Tibial nerve (tissue), 4 donors: ENCODE data around the gene SPI1.

Experiments
- EP300 ChIP-seq, 2 donors: sonication (generic); formaldehyde crosslinking; IDR thresholded peaks; one replicate each; pipeline ENCODE4 v1.6.1; 2017; ENCODE audit warnings: antibody characterized with exemption in 2 of 2, mild to moderate bottlenecking in 1 of 2
- POLR2A ChIP-seq, 2 donors: fragments of 450-650 bp; IDR thresholded peaks; one replicate each; pipeline ENCODE4 v1.6.1; 2017; ENCODE audit warnings: antibody characterized with exemption in 2 of 2, mild to moderate bottlenecking in 2 of 2, moderate library complexity in 2 of 2
- TF ChIP-seq, protein P1 (sequence below), 5 experiments: fragments of 200-600 bp in 3 of 5; fragments of 450-650 bp in 2 of 5; sonication (generic) in 3 of 5; IDR thresholded peaks; one replicate each; pipeline ENCODE4 v1.5.1; 2016 to 2019; ENCODE audit warnings: antibody characterized with exemption in 5 of 5, mild to moderate bottlenecking in 3 of 5, moderate library complexity in 2 of 5

DNA sequence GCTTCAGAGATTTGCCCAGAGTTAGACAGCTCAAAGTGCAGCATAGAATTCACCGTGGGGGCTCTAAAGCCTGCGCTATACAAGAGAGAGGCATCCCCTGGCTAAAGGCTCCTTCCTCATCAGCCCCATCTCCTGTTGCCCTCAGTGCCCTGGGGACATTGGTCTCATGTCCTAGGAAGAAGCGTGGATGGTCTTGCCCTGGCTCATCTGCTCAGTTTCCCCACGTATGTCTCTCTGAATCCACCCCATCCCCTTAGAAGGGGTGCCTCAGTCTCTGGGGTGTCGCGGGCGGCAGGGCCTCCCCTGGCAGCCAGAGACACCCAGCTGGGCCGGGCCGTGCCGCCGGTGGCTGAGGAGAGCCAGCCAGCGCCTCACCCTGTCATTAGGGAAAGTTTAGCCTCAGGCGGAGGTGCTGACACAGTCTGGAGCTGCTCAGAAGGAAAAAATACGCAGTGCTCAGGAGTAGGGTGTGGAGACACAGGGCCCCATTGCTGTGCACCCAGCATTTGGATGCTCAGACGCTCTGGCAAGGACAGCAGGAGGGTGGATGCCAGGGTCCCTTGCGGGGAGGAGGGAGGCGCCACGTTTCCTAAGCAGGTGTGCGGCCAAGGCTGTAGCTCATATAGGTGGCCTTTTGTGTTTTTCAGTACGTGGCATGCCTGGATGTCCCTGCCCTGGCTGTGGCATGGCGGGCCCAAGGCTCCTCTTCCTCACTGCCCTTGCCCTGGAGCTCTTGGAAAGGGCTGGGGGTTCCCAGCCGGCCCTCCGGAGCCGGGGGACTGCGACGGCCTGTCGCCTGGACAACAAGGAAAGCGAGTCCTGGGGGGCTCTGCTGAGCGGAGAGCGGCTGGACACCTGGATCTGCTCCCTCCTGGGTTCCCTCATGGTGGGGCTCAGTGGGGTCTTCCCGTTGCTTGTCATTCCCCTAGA is 31.4 kb upstream of the SPI1 start:
- TF ChIP-seq POLR2A (IDR thresholded peaks at IDR 0.05) (no peak), EP300 (IDR thresholded peaks at IDR 0.05) (no peak)
- TF ChIP-seq, protein P1, sequence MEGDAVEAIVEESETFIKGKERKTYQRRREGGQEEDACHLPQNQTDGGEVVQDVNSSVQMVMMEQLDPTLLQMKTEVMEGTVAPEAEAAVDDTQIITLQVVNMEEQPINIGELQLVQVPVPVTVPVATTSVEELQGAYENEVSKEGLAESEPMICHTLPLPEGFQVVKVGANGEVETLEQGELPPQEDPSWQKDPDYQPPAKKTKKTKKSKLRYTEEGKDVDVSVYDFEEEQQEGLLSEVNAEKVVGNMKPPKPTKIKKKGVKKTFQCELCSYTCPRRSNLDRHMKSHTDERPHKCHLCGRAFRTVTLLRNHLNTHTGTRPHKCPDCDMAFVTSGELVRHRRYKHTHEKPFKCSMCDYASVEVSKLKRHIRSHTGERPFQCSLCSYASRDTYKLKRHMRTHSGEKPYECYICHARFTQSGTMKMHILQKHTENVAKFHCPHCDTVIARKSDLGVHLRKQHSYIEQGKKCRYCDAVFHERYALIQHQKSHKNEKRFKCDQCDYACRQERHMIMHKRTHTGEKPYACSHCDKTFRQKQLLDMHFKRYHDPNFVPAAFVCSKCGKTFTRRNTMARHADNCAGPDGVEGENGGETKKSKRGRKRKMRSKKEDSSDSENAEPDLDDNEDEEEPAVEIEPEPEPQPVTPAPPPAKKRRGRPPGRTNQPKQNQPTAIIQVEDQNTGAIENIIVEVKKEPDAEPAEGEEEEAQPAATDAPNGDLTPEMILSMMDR (IDR thresholded peaks at IDR 0.05): no peak
